ENCODE data around the gene GAS7. TPM values are rescaled to one million over a fixed set of nuclear protein-coding genes. Genes with fewer than 3 reads are reported as not detected.

GAS7 gene
- total RNA-seq, 1 donor from 2014 or later = 8.5 TPM

GRCh38 chr17:9925457-9925856, 272.9 kb downstream of the GAS7 start:
- Histone ChIP-seq H3K27ac (ENCODE audit: low read depth, low read length) (no peak overlapping the region), H2AFZ (ENCODE audit: low read depth, low read length) (no peak overlapping the region), H3K36me3 (ENCODE audit: insufficient read depth, low read length) (no peaks in the 10 kb centered on the region), H3K27me3 (ENCODE audit: insufficient read depth, low read length) (no peaks in the 10 kb centered on the region), H3K9me3 (ENCODE audit: insufficient read depth, low read depth, low read length) (no peaks in the 10 kb centered on the region), H3K4me3 (ENCODE audit: insufficient read depth, low read depth, low read length) (no peak overlapping the region), H4K20me1 (ENCODE audit: insufficient read depth, low read length) (no peaks in the 10 kb centered on the region), H3K4me1 (ENCODE audit: insufficient read depth, low read length) (no peaks in the 10 kb centered on the region), H3K79me2 (ENCODE audit: insufficient read depth, low read length) (no peaks in the 10 kb centered on the region), H3K4me2 (ENCODE audit: low read length) (no peak overlapping the region), H3K9ac (ENCODE audit: low read length) (no peak overlapping the region)
- H3K27me3 Mint-ChIP-seq (ENCODE audit: low read depth, unreplicated experiment) = peaks cover 11% of the 10 kb centered on the region
- H3K9me3 Mint-ChIP-seq (ENCODE audit: unreplicated experiment) = no peaks in the 10 kb centered on the region
- DNase-seq (ENCODE audit: low read depth) (no peak), FAIRE-seq (no peak)
- H3K36me3 Mint-ChIP-seq (ENCODE audit: low read depth, unreplicated experiment) = peaks cover 2% of the 10 kb centered on the region
- H3K27ac Mint-ChIP-seq (ENCODE audit: unreplicated experiment) = no peak overlapping the region
- H3K4me1 Mint-ChIP-seq (ENCODE audit: low read depth, unreplicated experiment) = peaks cover 8% of the 10 kb centered on the region
- TF ChIP-seq CTCF (IDR thresholded peaks at IDR 0.05; ENCODE audit: insufficient read depth, low read depth, low read length) (no peak), EZH2 (IDR thresholded peaks at IDR 0.05; ENCODE audit: insufficient read depth, low read length) (no peak)
- no peak overlapping the region for H3K4me3 Mint-ChIP-seq (ENCODE audit: unreplicated experiment)

GRCh38 chr17:9924735-9925191, 273.6 kb downstream of the GAS7 start:
- no peak overlapping the region for H3K27ac ChIP-seq (ENCODE audit: low read depth, low read length)

More at GRCh38 chr17:9924735-9925191, 273.6 kb downstream of the GAS7 start:
- no peak overlapping the region for H2AFZ ChIP-seq (ENCODE audit: low read depth, low read length)
- Mint-ChIP-seq H3K27ac (ENCODE audit: unreplicated experiment) (no peak overlapping the region), H3K9me3 (ENCODE audit: unreplicated experiment) (no peaks in the 10 kb centered on the region), H3K36me3 (ENCODE audit: low read depth, unreplicated experiment) (peaks cover 2% of the 10 kb centered on the region), H3K4me1 (ENCODE audit: low read depth, unreplicated experiment) (peaks cover 8% of the 10 kb centered on the region), H3K4me3 (ENCODE audit: unreplicated experiment) (no peak overlapping the region), H3K27me3 (ENCODE audit: low read depth, unreplicated experiment) (peaks cover 11% of the 10 kb centered on the region)
- no peak overlapping the region for H3K9ac ChIP-seq (ENCODE audit: low read length)
- TF ChIP-seq CTCF (IDR thresholded peaks at IDR 0.05; ENCODE audit: insufficient read depth, low read depth, low read length) (peak; percentile 87), EZH2 (IDR thresholded peaks at IDR 0.05; ENCODE audit: insufficient read depth, low read length) (no peak)
- H3K4me2 ChIP-seq (ENCODE audit: low read length) = no peak overlapping the region
- no peaks in the 10 kb centered on the region for H3K27me3 ChIP-seq (ENCODE audit: insufficient read depth, low read length)
- no peaks in the 10 kb centered on the region for H3K4me1 ChIP-seq (ENCODE audit: insufficient read depth, low read length)
- no peaks in the 10 kb centered on the region for H3K79me2 ChIP-seq (ENCODE audit: insufficient read depth, low read length)
- no peaks in the 10 kb centered on the region for H3K9me3 ChIP-seq (ENCODE audit: insufficient read depth, low read depth, low read length)
- H3K4me3 ChIP-seq (ENCODE audit: insufficient read depth, low read depth, low read length) = no peak overlapping the region
- DNase-seq (ENCODE audit: low read depth) = peak; percentile 39
- H3K36me3 ChIP-seq (ENCODE audit: insufficient read depth, low read length) = no peaks in the 10 kb centered on the region
- FAIRE-seq = peak; percentile 55
- no peaks in the 10 kb centered on the region for H4K20me1 ChIP-seq (ENCODE audit: insufficient read depth, low read length)
